ENCODE results near the gene PTEN.

DNA sequence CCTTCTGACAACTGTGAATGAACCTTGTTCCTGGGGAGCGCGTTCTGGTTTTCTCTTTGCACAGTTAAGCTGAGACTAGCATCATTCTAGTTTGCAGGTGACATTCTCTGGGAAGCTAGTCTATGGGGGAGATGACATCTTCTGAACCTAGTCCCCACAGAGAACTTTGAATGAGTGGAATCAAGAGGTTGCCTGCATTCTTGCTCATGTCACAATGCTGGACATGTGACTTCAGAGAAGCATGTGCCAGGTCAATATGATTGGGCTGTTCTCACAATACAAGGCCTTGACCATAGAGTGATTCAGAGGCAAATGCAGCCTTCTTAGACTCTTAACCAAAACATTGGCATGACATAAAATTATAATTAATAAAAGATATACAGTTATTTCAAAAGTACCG lies 22.2 kb upstream of the PTEN start:
- no peak for TF ChIP-seq POLR2AphosphoS5 (IDR thresholded peaks at IDR 0.05; ENCODE audit: low read depth, low read length)
- no peak for TF ChIP-seq TAF1 (IDR thresholded peaks at IDR 0.05; ENCODE audit: borderline replicate concordance, insufficient read depth, low read length)
- no peak for TF ChIP-seq REST (IDR thresholded peaks at IDR 0.05; ENCODE audit: insufficient read depth in 1 of 2, low read depth in 2 of 2, low read length in 2 of 2)
- no peak for TF ChIP-seq SIN3A (IDR thresholded peaks at IDR 0.05; ENCODE audit: borderline replicate concordance, insufficient read depth, low read length)
- TF ChIP-seq FOXP2 (optimal IDR thresholded peaks at IDR 0.05; ENCODE audit: borderline replicate concordance, extremely low read depth, extremely low read length, insufficient read depth), result no peak
